Esophagus muscularis mucosa (tissue), 4 donors: Measurements from ENCODE around the gene LBHD1. TPM values are rescaled to one million over a fixed set of nuclear protein-coding genes. Genes with fewer than 3 reads are reported as not detected.

Source experiments
- DNase-seq: peaks from one replicate; pipeline ENCODE4 v3.0.0-alpha.2; 2017; ENCODE audit errors: extremely low spot score
- H3K27ac ChIP-seq, 4 donors: fragments of 200-600 bp; sonication (generic); replicated peaks in 1 of 4; 1 replicate in 3 of 4; 2 replicates in 1 of 4; pipeline ENCODE4 v1.5.1; 2016 to 2019; ENCODE audit warnings: mild to moderate bottlenecking in 1 of 4
- H3K27me3 ChIP-seq, 4 donors: fragments of 200-600 bp; sonication (generic); one replicate each; pipeline versions ENCODE4 v1.5.1 to v1.6.0; 2016 to 2019
- H3K36me3 ChIP-seq, 4 donors: fragments of 200-600 bp; sonication (generic); one replicate each; pipeline ENCODE4 v1.5.1; 2016 to 2019
- H3K4me1 ChIP-seq, 4 donors: fragments of 200-600 bp; sonication (generic); one replicate each; pipeline ENCODE4 v1.5.1; 2016 to 2019
- H3K4me3 ChIP-seq, 4 donors: fragments of 200-600 bp; sonication (generic); 1 replicate in 2 of 4; 2 replicates in 2 of 4; pipeline ENCODE4 v1.5.1; 2016 to 2019; ENCODE audit warnings: mild to moderate bottlenecking in 4 of 4, moderate library complexity in 1 of 4
- H3K9me3 ChIP-seq, 4 donors: fragments of 200-600 bp; sonication (generic); 1 replicate in 3 of 4; 2 replicates in 1 of 4; pipeline ENCODE4 v1.5.1; 2016 to 2019
- CTCF ChIP-seq, 3 experiments: fragments of 200-600 bp in 2 of 3; fragments of 450-650 bp in 1 of 3; sonication (generic) in 2 of 3; IDR thresholded peaks; one replicate each; pipeline ENCODE4 v1.5.1; 2017 to 2019; ENCODE audit warnings: antibody characterized with exemption in 3 of 3, mild to moderate bottlenecking in 2 of 3, moderate library complexity in 1 of 3
- EP300 ChIP-seq: sonication (generic); formaldehyde crosslinking; IDR thresholded peaks from one replicate; pipeline ENCODE4 v1.6.1; 2017; ENCODE audit warnings: antibody characterized with exemption
- POLR2A ChIP-seq: fragments of 450-650 bp; IDR thresholded peaks from one replicate; pipeline ENCODE4 v1.6.1; 2017; ENCODE audit warnings: antibody characterized with exemption, moderate library complexity, mild to moderate bottlenecking, low read depth
- POLR2AphosphoS5 ChIP-seq, 2 donors: sonication (generic); formaldehyde crosslinking; IDR thresholded peaks; one replicate each; pipeline ENCODE4 v1.6.1; 2017; ENCODE audit warnings: antibody characterized with exemption in 2 of 2
- whole genome bisulfite sequencing: methylation state at CpG from one replicate; pipeline ENCODE4 v1.1.5; 2018; 5-methylcytosine and 5-hydroxymethylcytosine counted together
- intact Hi-C: fragments of 100-400 bp; cut with DNase I; formaldehyde crosslinking; loops from one replicate; pipeline ENCODE4 v1.15.1; 2023
- small RNA-seq, 3 donors: library from RNA; depleted of rRNA; stranded (forward); fragments of <200 nt; gene quantifications; one replicate each; pipeline ENCODE3, GENCODE V24; 2016
- total RNA-seq, 4 donors: library from RNA; depleted of rRNA; stranded (reverse); fragments of >200 nt; gene quantifications; one replicate each; pipeline versions ENCODE4 v1.1.0 to v1.2.1, GENCODE V29; 2016

The LBHD1 gene
- total RNA-seq, 4 donors from 2014 or later: 1.6 to 2.5 (median 1.7) TPM

GRCh38 chr11:62613291-62613778, 58.7 kb downstream of the LBHD1 start:
- Histone ChIP-seq H3K27ac (peak overlapping the region; percentile 91 to 99 (median 96)), H3K36me3 (peaks cover 5 to 63% (median 50%) of the 10 kb centered on the region in 4 donors), H3K4me1 (peaks cover 24 to 45% (median 33%) of the 10 kb centered on the region in 4 donors), H3K9me3 (no peaks in the 10 kb centered on the region), H3K27me3 (no peaks in the 10 kb centered on the region), H3K4me3 (peak overlapping the region; percentile 70 to 97 (median 83))
- TF ChIP-seq POLR2AphosphoS5 (IDR thresholded peaks at IDR 0.05) (no peak), CTCF (IDR thresholded peaks at IDR 0.05) (no peak), POLR2A (no peak), EP300 (no peak)
- intact Hi-C loops: no loop called here
- no peak for DNase-seq
- no CpG with 5 or more reads among the region's 15 CpGs for whole genome bisulfite sequencing

Small RNAs within 50 kb of the gene (small RNA-seq; reads per million reads assigned to genes)
- gene SNORA57: 0 reads per million in 3 donors

Other genes with a start within 250 kb of the LBHD1 start
- 1,000 to 10,000 TPM; 1,278 to 2,374 (median 1,866) TPM for gene AHNAK, start 125.5 kb downstream of the LBHD1 start, total RNA-seq
- gene EEF1G, start 98.4 kb downstream of the LBHD1 start, total RNA-seq: 1,000 to 10,000 TPM; 1,068 to 1,537 (median 1,375) TPM
- gene TUT1, start 80.7 kb downstream of the LBHD1 start, total RNA-seq: 1 to 10 TPM; 4.2 to 8.0 (median 6.0) TPM
- gene MTA2, start 70.4 kb downstream of the LBHD1 start, total RNA-seq: 10 to 100 TPM; 60.2 to 91.4 (median 88.3) TPM
- 10 to 100 TPM; 27.0 to 33.6 (median 29.0) TPM for gene EML3, start 59.5 kb downstream of the LBHD1 start, total RNA-seq
- 10 to 100 TPM in 2 of 4 donors, 1 to 10 TPM in 2; 3.7 to 11.9 (median 10.1) TPM for gene ROM1, start 59.0 kb downstream of the LBHD1 start, total RNA-seq
- gene B3GAT3, start 50.3 kb downstream of the LBHD1 start, total RNA-seq: 10 to 100 TPM; 20.3 to 33.3 (median 22.1) TPM
- 100 to 1,000 TPM in 2 of 4 donors, 10 to 100 TPM in 2; 77.7 to 129 (median 111) TPM for gene GANAB, start 25.7 kb downstream of the LBHD1 start, total RNA-seq
- gene INTS5, start 19.0 kb downstream of the LBHD1 start, total RNA-seq: 10 to 100 TPM in 3 of 4 donors, 1 to 10 TPM in 1; 9.6 to 22.7 (median 21.7) TPM
- gene C11orf98, start 7.1 kb downstream of the LBHD1 start, total RNA-seq: 10 to 100 TPM; 23.7 to 38.0 (median 33.0) TPM
- gene CSKMT, start 7.0 kb downstream of the LBHD1 start, total RNA-seq: 1 to 10 TPM; 2.9 to 4.9 (median 3.1) TPM
- gene UQCC3, start 594 bp downstream of the LBHD1 start, total RNA-seq: 1 to 10 TPM; 6.3 to 7.5 (median 7.1) TPM
- gene UBXN1, start 6.8 kb upstream of the LBHD1 start, total RNA-seq: 100 to 1,000 TPM; 192 to 277 (median 234) TPM
- gene LRRN4CL, start 17.3 kb upstream of the LBHD1 start, total RNA-seq: 10 to 100 TPM; 29.9 to 48.2 (median 39.2) TPM
- 10 to 100 TPM; 25.3 to 58.1 (median 39.2) TPM for gene BSCL2, start 35.2 kb upstream of the LBHD1 start, total RNA-seq
- gene GNG3, start 35.4 kb upstream of the LBHD1 start, total RNA-seq: 1 to 10 TPM in 2 of 4 donors, under 1 TPM in 2; 0.65 to 1.5 (median 1.0) TPM
- 10 to 100 TPM; 19.5 to 45.0 (median 36.7) TPM for gene HNRNPUL2, start 55.2 kb upstream of the LBHD1 start, total RNA-seq
- gene TTC9C, start 56.2 kb upstream of the LBHD1 start, total RNA-seq: 10 to 100 TPM; 12.9 to 22.9 (median 18.2) TPM
- gene ZBTB3, start 81.9 kb upstream of the LBHD1 start, total RNA-seq: 10 to 100 TPM in 1 of 4 donors, 1 to 10 TPM in 3; 6.2 to 12.3 (median 9.1) TPM
- 10 to 100 TPM; 41.1 to 48.2 (median 44.4) TPM for gene POLR2G, start 89.3 kb upstream of the LBHD1 start, total RNA-seq
- gene TAF6L, start 99.1 kb upstream of the LBHD1 start, total RNA-seq: 10 to 100 TPM; 12.0 to 27.2 (median 14.6) TPM
- 10 to 100 TPM; 33.2 to 50.8 (median 44.8) TPM for gene TMEM179B, start 115.1 kb upstream of the LBHD1 start, total RNA-seq
- 10 to 100 TPM; 13.7 to 17.9 (median 15.8) TPM for gene TMEM223, start 119.7 kb upstream of the LBHD1 start, total RNA-seq
- 10 to 100 TPM; 38.6 to 86.4 (median 48.4) TPM for gene NXF1, start 133.2 kb upstream of the LBHD1 start, total RNA-seq
- gene STX5, start 159.8 kb upstream of the LBHD1 start, total RNA-seq: 10 to 100 TPM; 22.8 to 31.6 (median 31.6) TPM
- gene TEX54, start 160.6 kb upstream of the LBHD1 start, total RNA-seq: not detected
- 10 to 100 TPM; 18.3 to 53.1 (median 48.1) TPM for gene WDR74, start 167.3 kb upstream of the LBHD1 start, total RNA-seq
- 100 to 1,000 TPM in 1 of 4 donors, 10 to 100 TPM in 3; 53.2 to 123 (median 86.4) TPM for gene SLC3A2, start 208.6 kb upstream of the LBHD1 start, total RNA-seq
- under 1 TPM in 2 of 4 donors, not detected in 2; 0.33 to 0.40 TPM for gene CHRM1, start 249.1 kb upstream of the LBHD1 start, total RNA-seq